Measurements from ENCODE around the gene KCNQ1. TPM values are rescaled to one million over a fixed set of nuclear protein-coding genes. Genes with fewer than 3 reads are reported as not detected.
A peak's percentile ranks its signal among the peaks of the same experiment; 100 is the strongest.

The KCNQ1 gene
- total RNA-seq, 1 experiment from 2014 or later: not detected

DNA sequence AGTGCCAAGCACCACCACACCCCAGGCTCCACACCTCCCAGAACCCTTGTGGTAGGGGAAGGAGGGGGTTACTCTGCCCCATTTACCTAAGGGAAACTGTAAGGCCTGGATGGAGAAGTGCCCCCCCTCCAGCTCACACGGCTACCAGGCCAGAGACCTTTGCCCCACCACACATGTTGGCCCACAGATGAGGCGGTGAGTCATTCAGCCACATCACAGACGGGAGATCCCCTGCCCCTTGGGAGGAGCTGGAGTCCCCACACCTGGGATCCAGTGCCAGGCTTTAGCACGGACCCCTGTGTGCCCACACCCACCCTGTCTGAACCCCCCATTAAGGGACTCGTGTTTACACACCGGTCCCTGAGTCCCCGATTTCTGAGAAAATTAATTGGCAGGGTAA, 415.8 kb downstream of the KCNQ1 start:
- H3K9me2 ChIP-seq (ENCODE audit: insufficient read depth): no peaks in the 10 kb centered on the region

DNA sequence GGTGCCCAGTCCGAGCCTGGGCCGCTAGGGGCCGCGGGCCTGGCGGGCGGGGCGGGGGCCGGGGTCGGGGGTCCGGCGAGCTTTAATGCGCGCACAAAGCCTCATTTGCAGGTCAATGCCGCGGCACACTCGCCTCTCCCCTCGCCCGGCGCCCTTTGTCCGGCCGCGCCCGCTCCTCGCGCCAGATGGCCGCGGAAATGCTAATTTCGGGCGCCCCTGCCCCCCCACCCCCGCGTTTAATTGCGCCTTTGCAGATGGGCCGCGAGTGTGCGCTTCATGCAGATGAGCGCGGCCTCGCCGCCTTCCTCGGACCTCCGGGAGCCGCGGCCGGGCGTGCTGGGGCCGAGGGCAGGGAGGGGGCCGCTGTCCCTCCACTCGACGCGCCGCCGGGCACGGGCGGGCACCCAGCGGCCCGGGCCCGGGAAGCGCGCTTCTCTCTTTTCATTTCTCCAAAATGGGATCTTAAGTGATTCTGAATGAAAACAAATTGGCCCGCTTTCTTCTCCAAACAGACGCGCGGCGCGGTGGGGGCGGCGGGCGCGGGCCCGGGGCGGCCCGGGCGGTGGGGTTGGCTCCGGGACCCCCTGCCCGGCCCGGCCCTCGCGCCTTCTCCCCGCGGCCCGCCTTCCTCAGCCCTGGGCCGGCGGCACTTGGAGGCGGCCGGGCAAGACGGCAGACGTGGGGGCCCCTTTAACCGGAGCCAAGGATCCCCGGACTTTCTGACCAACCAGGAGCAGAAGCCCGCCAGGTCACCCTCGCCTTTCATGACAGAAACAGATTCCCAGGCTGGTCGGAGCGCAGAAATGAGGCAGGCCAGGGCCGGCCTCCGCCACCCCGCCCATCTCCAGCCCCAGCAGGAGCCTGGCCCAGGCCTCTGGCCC, 417.8 kb downstream of the KCNQ1 start:
- no peak for TF ChIP-seq EZH2 (IDR thresholded peaks at IDR 0.05; ENCODE audit: low read depth)
- TF ChIP-seq, protein P1, sequence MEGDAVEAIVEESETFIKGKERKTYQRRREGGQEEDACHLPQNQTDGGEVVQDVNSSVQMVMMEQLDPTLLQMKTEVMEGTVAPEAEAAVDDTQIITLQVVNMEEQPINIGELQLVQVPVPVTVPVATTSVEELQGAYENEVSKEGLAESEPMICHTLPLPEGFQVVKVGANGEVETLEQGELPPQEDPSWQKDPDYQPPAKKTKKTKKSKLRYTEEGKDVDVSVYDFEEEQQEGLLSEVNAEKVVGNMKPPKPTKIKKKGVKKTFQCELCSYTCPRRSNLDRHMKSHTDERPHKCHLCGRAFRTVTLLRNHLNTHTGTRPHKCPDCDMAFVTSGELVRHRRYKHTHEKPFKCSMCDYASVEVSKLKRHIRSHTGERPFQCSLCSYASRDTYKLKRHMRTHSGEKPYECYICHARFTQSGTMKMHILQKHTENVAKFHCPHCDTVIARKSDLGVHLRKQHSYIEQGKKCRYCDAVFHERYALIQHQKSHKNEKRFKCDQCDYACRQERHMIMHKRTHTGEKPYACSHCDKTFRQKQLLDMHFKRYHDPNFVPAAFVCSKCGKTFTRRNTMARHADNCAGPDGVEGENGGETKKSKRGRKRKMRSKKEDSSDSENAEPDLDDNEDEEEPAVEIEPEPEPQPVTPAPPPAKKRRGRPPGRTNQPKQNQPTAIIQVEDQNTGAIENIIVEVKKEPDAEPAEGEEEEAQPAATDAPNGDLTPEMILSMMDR (conservative IDR thresholded peaks at IDR 0.05): no peak
- Histone ChIP-seq H3K4me1 (replicated peaks; ENCODE audit: insufficient read depth) (peaks cover 9% of the 10 kb centered on the region; the same call in 1 of the 2 replicates), H3K27ac (no peak overlapping the region), H4K20me1 (ENCODE audit: insufficient read depth) (no peaks in the 10 kb centered on the region), H3F3A (ENCODE audit: insufficient read depth, low read depth) (no peaks in the 10 kb centered on the region), H3K9me2 (ENCODE audit: insufficient read depth) (no peaks in the 10 kb centered on the region), H3K27me3 (ENCODE audit: insufficient read depth, low read depth) (no peaks in the 10 kb centered on the region), H3K36me3 (ENCODE audit: low read depth) (no peaks in the 10 kb centered on the region), H3K9me3 (ENCODE audit: insufficient read depth, low read depth) (no peaks in the 10 kb centered on the region), H3K79me2 (ENCODE audit: low read depth) (no peaks in the 10 kb centered on the region), H2AFZ (no peak overlapping the region), H3K4me3 (no peak overlapping the region), H3K4me2 (no peak overlapping the region)
- intact Hi-C loops (cut with micrococcal nuclease; ENCODE audit: unreplicated experiment): no loop called here
- DNase-seq: no peak
- ChIA-PET POLR2A (ENCODE audit: unreplicated experiment) (no interaction called here), CTCF (no interaction called here)
- BruUV-seq (replicated peaks): no TSS peak

More for the DNA sequence above, 415.8 kb downstream of the KCNQ1 start:
- no peak for TF ChIP-seq EZH2 (IDR thresholded peaks at IDR 0.05; ENCODE audit: low read depth)
- TF ChIP-seq, protein P1 (conservative IDR thresholded peaks at IDR 0.05): no peak
- no peaks in the 10 kb centered on the region for H3K79me2 ChIP-seq (ENCODE audit: low read depth)
- no peaks in the 10 kb centered on the region for H3F3A ChIP-seq (ENCODE audit: insufficient read depth, low read depth)
- intact Hi-C loops (cut with micrococcal nuclease; ENCODE audit: unreplicated experiment): no loop called here
- H2AFZ ChIP-seq: no peak overlapping the region
- H3K27me3 ChIP-seq (ENCODE audit: insufficient read depth, low read depth): no peaks in the 10 kb centered on the region
- peak in 1 of 2 experiments; percentile 46 for DNase-seq
- H3K4me2 ChIP-seq: no peak overlapping the region
- H3K4me3 ChIP-seq: no peak overlapping the region
- no peak overlapping the region for H3K27ac ChIP-seq
- no TSS peak for BruUV-seq (replicated peaks)
- no peaks in the 10 kb centered on the region for H3K9me3 ChIP-seq (ENCODE audit: insufficient read depth, low read depth)
- peaks cover 9% of the 10 kb centered on the region; the same call in 1 of the 2 replicates for H3K4me1 ChIP-seq (replicated peaks; ENCODE audit: insufficient read depth)
- H3K36me3 ChIP-seq (ENCODE audit: low read depth): no peaks in the 10 kb centered on the region
- POLR2A ChIA-PET (ENCODE audit: unreplicated experiment): interaction anchor here (0.5 to 0.6 kb wide), 2 partner anchors 324 to 514 kb away, joined by 4 to 7 read pairs; no protein-coding TSS in a partner anchor
- CTCF ChIA-PET: interaction anchor here (0.6 kb wide), 1 partner anchor 23 kb away, joined by 3 read pairs; no protein-coding TSS in a partner anchor
- no peaks in the 10 kb centered on the region for H4K20me1 ChIP-seq (ENCODE audit: insufficient read depth)

DNA sequence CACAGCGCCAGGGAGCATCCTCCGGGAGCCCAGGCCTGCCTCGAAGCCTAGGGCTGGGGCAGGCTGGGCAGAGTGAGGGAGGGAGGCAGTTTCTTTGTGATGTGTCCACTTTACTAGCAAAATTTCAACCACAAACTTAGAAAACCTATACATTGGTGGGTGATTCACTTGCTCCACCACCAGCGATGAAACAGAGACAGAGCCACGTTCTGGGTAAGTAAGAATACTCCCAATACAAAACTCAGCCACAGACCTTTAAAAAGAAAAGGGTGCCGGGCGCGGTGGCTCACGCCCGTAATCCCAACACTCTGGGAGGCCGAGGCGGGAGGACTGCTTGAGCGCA, 418.4 kb downstream of the KCNQ1 start:
- no peak for DNase-seq
- Histone ChIP-seq H3K4me3 (no peak overlapping the region), H3K27me3 (ENCODE audit: insufficient read depth, low read depth) (no peaks in the 10 kb centered on the region), H4K20me1 (ENCODE audit: insufficient read depth) (no peaks in the 10 kb centered on the region), H3K79me2 (ENCODE audit: low read depth) (no peaks in the 10 kb centered on the region), H3K27ac (no peak overlapping the region), H3K36me3 (ENCODE audit: low read depth) (no peaks in the 10 kb centered on the region), H3F3A (ENCODE audit: insufficient read depth, low read depth) (no peaks in the 10 kb centered on the region), H3K9me3 (ENCODE audit: insufficient read depth, low read depth) (no peaks in the 10 kb centered on the region), H3K4me2 (no peak overlapping the region), H2AFZ (no peak overlapping the region), H3K9me2 (ENCODE audit: insufficient read depth) (no peaks in the 10 kb centered on the region), H3K4me1 (replicated peaks; ENCODE audit: insufficient read depth) (peaks cover 9% of the 10 kb centered on the region; the same call in 1 of the 2 replicates)
- no TSS peak for BruUV-seq (replicated peaks)
- POLR2A ChIA-PET (ENCODE audit: unreplicated experiment): no interaction called here
- CTCF ChIA-PET: no interaction called here
- TF ChIP-seq EZH2 (IDR thresholded peaks at IDR 0.05; ENCODE audit: low read depth): no peak
- TF ChIP-seq, protein P1 (conservative IDR thresholded peaks at IDR 0.05): no peak
- intact Hi-C loops (cut with micrococcal nuclease; ENCODE audit: unreplicated experiment): no loop called here
